NOMO-1 treated with DMSO at 0.1 percent for 48 hours (cell line): ENCODE measurements around the gene LSG1.

Experiments used
- DNase-seq: peaks from one replicate; lab custom pipeline; 2025; ENCODE audit not compliant: unreplicated experiment; lab: John Stamatoyannopoulos, UW

LSG1 gene

GRCh38 chr3:194687638-194688199 lies 15.7 kb upstream of the LSG1 start:
- DNase-seq: peak; percentile 90

DNA sequence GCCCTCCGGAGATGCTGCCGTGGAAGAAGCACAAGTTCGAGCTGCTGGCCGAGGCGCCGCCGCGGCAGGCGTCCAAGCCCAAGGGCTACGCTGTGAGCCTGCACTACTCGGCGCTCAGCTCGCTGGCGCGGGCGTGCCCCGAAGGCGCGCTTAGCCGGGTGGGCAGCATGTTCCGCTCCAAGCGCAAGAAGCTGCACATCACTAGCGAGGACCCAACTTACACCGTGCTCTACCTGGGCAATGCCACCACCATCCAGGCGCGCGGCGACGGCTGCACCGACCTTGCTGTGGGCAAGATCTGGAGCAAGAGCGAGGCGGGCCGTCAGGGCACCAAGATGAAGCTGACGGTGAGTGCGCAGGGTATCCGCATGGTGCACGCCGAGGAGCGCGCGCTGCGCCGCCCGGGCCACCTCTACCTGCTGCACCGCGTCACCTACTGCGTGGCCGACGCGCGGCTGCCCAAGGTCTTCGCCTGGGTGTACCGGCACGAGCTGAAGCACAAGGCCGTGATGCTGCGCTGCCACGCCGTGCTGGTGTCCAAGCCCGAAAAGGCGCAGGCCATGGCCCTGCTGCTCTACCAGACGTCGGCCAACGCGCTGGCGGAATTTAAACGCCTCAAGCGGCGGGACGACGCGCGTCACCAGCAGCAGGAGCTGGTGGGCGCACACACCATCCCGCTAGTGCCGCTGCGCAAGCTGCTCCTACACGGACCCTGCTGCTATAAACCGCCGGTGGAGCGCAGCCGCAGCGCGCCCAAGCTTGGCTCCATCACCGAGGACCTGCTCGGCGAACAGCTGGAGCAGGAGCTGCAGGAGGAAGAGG lies 15.0 kb upstream of the LSG1 start:
- DNase-seq: no peak

DNA sequence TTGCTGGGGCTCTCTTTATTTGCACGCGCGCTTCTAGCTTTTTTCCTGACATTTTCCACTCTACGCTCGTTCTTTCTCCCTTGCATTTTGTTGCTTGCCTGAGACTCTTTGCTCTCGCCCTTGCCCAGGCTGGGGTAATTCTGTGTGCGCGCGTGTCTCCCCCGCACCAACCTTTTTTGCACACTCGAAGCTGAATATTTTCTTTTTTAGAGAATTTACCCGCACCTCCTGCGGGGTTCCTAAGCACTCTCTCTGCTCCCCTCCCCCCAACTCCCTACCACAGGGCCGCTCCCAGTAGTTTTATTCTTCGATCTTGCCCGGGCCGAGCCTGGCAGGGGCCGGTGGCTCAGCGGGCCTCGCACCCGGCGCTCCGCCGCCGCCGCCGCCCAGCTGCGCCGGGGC lies 14.4 kb upstream of the LSG1 start:
- DNase-seq: no peak

DNA sequence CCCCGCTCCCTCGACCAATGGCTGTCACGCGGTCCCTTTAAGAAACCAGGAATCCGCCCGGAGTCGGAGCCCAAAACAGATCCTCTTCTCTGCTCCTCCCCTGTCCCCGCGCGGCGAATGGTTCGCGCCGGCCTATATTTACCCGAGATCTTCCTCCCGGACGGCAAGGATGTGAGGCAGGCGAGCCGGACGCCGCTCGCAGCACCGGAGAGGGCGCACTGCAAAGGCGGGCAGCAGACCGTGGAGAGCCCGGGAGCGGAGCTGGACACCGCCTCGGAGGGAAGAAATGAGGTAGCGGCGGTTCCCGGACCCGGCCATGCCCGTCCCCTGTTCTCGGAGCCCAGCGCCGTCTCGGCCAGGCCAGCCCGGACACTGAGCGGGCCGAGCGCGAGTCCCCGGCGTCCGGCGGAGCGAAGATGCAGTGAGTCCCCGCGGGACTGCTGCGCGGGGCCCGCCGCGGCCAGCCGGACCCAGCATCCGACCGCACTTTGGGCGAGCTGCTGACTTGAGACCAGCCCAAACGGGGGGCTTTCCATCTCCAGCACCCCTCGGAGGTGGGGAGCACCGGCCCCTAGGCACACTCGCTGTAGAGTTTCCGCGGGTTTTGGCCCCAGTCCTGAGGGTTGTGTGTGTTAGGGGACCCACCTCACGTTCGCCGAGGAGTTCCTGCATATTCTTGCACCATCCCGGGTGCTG lies 13.9 kb upstream of the LSG1 start, which contains the start of gene FAM43A:
TSS of gene FAM43A (plus strand) at position 166 of the 696 bp plus-strand sequence. CDS start 944 bp downstream, outside the sequence.
- DNase-seq: peak; percentile 94

- DNase-seq: no peak
These were observed 13.2 kb upstream of the LSG1 start for GRCh38 chr3:194685065-194685717.

GRCh38 chr3:194683380-194683779 lies 11.4 kb upstream of the LSG1 start:
- no peak for DNase-seq

DNA sequence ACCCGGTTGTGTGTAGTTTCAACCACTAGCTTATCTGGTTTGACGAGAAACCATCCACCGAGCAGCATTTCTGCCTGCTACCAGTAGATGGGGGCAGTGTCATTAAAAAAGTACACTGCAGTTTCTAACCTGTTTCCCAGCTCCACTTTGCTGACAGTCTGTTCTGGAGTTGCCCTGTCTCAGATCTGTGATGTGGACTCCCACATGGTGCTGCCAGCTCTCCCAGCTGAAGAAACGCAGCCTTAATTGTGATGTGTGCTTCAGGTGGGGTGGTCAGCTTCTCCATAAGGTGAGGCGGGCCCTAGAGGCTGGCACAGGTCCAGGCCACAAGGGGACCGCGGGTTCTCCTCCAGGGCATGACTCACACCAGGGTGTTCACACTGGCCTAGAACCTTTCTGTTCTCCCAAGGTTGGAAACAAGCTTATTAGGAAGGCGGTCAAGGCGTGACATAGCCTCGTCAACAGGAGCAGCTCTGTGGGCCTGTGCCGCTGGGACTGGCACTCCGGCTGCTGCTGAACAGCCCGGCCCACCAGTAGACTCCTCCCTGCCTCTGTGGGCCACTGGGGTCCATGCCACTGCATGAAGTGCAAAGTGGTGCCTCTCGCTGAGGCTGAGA lies 10.8 kb upstream of the LSG1 start:
- DNase-seq: peak; percentile 90

GRCh38 chr3:194682189-194682693 lies 10.2 kb upstream of the LSG1 start:
- DNase-seq: no peak

- no peak for DNase-seq
These were observed 9.1 kb upstream of the LSG1 start for GRCh38 chr3:194680888-194681615.

GRCh38 chr3:194676471-194676870 lies 4.5 kb upstream of the LSG1 start:
- no peak for DNase-seq

GRCh38 chr3:194675680-194676079 lies 3.7 kb upstream of the LSG1 start:
- no peak for DNase-seq

- DNase-seq: no peak
These were observed 3.2 kb upstream of the LSG1 start for GRCh38 chr3:194675081-194675640.

GRCh38 chr3:194673761-194674160 lies 1.8 kb upstream of the LSG1 start:
- no peak for DNase-seq

GRCh38 chr3:194672876-194673275 lies 885 bp upstream of the LSG1 start:
- no peak for DNase-seq

- DNase-seq: peak; percentile 66
These were observed 486 bp downstream of the LSG1 start for GRCh38 chr3:194671511-194671899.

DNA sequence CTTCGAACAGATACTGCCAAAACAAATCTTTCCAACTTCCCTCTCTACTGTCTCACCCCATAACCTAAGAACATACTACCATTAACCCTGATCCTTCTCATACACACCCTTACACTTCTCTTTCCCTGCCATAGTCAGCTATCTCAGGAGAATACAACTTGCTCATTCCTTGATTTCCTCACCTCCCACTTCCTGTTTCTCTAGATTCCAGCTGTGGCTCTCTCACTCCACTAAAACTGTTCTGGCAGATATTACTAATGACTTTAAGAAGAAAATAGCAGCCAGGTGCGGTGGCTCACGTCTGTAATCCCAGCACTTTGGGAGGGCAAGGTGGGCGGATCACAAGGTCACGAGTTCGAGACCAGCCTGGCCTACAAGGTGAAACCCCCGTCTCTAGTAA lies 4.6 kb downstream of the LSG1 start:
- no peak for DNase-seq

DNA sequence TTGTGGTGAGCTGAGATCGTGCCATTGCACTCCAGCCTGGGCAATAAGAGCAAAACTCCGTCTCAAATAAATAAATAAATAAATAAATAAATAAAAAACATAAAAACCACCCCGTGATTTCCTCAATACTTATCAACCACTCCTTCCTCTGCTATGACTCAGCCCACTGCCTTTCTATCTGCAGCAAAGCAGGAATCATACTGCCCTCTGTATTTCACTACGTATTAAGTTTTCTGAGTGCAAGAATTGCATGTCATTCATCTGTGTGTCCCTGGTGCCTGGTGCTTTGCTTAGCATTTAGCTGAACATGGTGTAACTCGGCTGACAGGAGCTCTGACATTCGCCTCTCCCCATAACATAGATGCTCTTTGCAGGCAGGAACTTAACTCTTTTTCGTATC lies 7.1 kb downstream of the LSG1 start:
- DNase-seq: no peak

- DNase-seq: no peak
These were observed 10.0 kb downstream of the LSG1 start for GRCh38 chr3:194661946-194662345.

- DNase-seq: no peak
These were observed 10.6 kb downstream of the LSG1 start for GRCh38 chr3:194661374-194661773.

- DNase-seq: no peak
These were observed 12.2 kb downstream of the LSG1 start for GRCh38 chr3:194659778-194660177.
